Upper lobe of left lung (tissue), 6 donors: Measurements from ENCODE around the gene COX4I2. TPM values are rescaled to one million over a fixed set of nuclear protein-coding genes. Genes with fewer than 3 reads are reported as not detected.

ENCODE experiments used
- ATAC-seq, 2 donors: fragments of 200-7000 bp; cut with Tn5 transposase; one replicate each; pipeline ENCODE4 v1.9.1; 2022; ENCODE audit warnings: mild to moderate bottlenecking in 2 of 2, moderate library complexity in 2 of 2; ENCODE audit not compliant: low FRiP score in 2 of 2
- DNase-seq, 2 donors: peaks; one replicate each; pipeline ENCODE4 v3.0.0-alpha.2; 2019 to 2020
- H3K27ac ChIP-seq, 4 donors: fragments of 200-600 bp; sonication (generic); one replicate each; pipeline ENCODE4 v1.5.1; 2016 to 2019
- H3K27me3 ChIP-seq, 4 donors: fragments of 200-600 bp; sonication (generic); one replicate each; pipeline ENCODE4 v1.5.1; 2017 to 2019
- H3K36me3 ChIP-seq, 4 donors: fragments of 200-600 bp; sonication (generic); one replicate each; pipeline ENCODE4 v1.5.1; 2016 to 2019
- H3K4me1 ChIP-seq, 4 donors: fragments of 200-600 bp; sonication (generic); one replicate each; pipeline ENCODE4 v1.5.1; 2018 to 2019
- H3K4me3 ChIP-seq, 4 donors: fragments of 200-600 bp; sonication (generic); one replicate each; pipeline ENCODE4 v1.5.1; 2017 to 2019; ENCODE audit warnings: mild to moderate bottlenecking in 2 of 4, moderate library complexity in 1 of 4
- H3K9me3 ChIP-seq, 4 donors: fragments of 200-600 bp; sonication (generic); one replicate each; pipeline ENCODE4 v1.5.1; 2018 to 2019
- CTCF ChIP-seq, 6 experiments: fragments of 450-650 bp in 4 of 6; fragments of 200-600 bp in 2 of 6; sonication (generic) in 2 of 6; IDR thresholded peaks; one replicate each; pipeline ENCODE4 v1.5.1; 2016 to 2019; ENCODE audit warnings: antibody characterized with exemption in 6 of 6
- EP300 ChIP-seq, 4 donors: sonication (generic); formaldehyde crosslinking; IDR thresholded peaks; one replicate each; pipeline ENCODE4 v1.5.1; 2017; ENCODE audit warnings: antibody characterized with exemption in 4 of 4, control low read depth in 2 of 4
- POLR2A ChIP-seq, 4 donors: fragments of 450-650 bp; IDR thresholded peaks; one replicate each; pipeline ENCODE4 v1.5.1; 2016 to 2017; ENCODE audit warnings: antibody characterized with exemption in 4 of 4, mild to moderate bottlenecking in 2 of 4
- POLR2AphosphoS5 ChIP-seq, 2 donors: sonication (generic); formaldehyde crosslinking; IDR thresholded peaks; one replicate each; pipeline ENCODE4 v1.5.1; 2017; ENCODE audit warnings: antibody characterized with exemption in 2 of 2
- WGBS, 2 donors: methylation state at CpG; one replicate each; pipeline ENCODE4 v1.1.5; 2017 to 2018; 5-methylcytosine and 5-hydroxymethylcytosine counted together
- small RNA-seq, 4 donors: library from RNA; depleted of rRNA; stranded (forward); fragments of <200 nt; gene quantifications; one replicate each; pipeline ENCODE3, GENCODE V24; 2016
- total RNA-seq, 6 donors: library from RNA; depleted of rRNA in 4 of 6; stranded (reverse); fragments of >200 nt in 4 of 6; gene quantifications; one replicate each; pipeline versions ENCODE4 v1.1.0 to v1.2.1, GENCODE V29; 2016 to 2021
- donor health status: DM: no; HTN: no; CAD: no; lungs with moderate emphysema.
- donor health status: DM: no; HTN: yes; CAD: no; lungs with severe emphysema.

COX4I2 gene
- total RNA-seq, 6 donors from 2014 or later: 1.9 to 24.3 (median 13.5) TPM

GRCh38 chr20:31691646-31692275, 54.0 kb downstream of the COX4I2 start:
- WGBS, 2 donors: 42 to 55% methylated on average over 1 of the region's 1 CpG
- H3K36me3 ChIP-seq: peaks cover 0 to 72% (median 21%) of the 10 kb centered on the region in 4 donors
- TF ChIP-seq POLR2AphosphoS5 (IDR thresholded peaks at IDR 0.05): no peak
- TF ChIP-seq EP300 (IDR thresholded peaks at IDR 0.05): no peak
- no peak for TF ChIP-seq CTCF (IDR thresholded peaks at IDR 0.05)
- TF ChIP-seq POLR2A (IDR thresholded peaks at IDR 0.05): no peak

DNA sequence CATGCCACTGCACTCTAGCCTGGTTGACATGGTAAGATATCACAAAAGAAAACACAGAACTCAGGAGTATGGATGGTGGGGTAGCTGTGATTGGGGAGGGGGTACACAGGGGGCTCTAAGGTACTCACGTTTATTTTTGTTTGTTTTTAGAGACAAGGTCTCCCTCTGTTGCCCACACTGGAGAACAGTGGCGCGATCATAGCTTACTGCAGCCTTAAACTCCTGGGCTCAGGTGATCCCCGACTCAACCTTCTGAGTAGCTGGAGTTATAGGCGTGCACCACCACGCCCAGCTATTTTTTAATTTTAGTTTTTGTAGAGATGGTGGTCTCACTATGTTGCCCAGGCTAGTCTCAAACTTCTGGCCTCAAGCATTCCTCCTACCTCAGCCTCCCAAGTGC, 55.7 kb downstream of the COX4I2 start:
- peaks cover 48 to 87% (median 69%) of the 10 kb centered on the region in 4 donors for H3K4me1 ChIP-seq
- H3K27me3 ChIP-seq: no peaks in the 10 kb centered on the region
- DNase-seq (no peak), ATAC-seq (no peak)
- no peaks in the 10 kb centered on the region for H3K9me3 ChIP-seq
- H3K27ac ChIP-seq: peak overlapping the region in 2 of 4 donors; percentile 90 to 99
- H3K36me3 ChIP-seq: peaks cover 0 to 68% (median 16%) of the 10 kb centered on the region in 4 donors
- 80 to 90% methylated on average over 6 of the region's 6 CpGs for WGBS, 2 donors
- H3K4me3 ChIP-seq: no peak overlapping the region
- TF ChIP-seq EP300 (IDR thresholded peaks at IDR 0.05): no peak
- no peak for TF ChIP-seq POLR2A (IDR thresholded peaks at IDR 0.05)
- no peak for TF ChIP-seq POLR2AphosphoS5 (IDR thresholded peaks at IDR 0.05)
- TF ChIP-seq CTCF (IDR thresholded peaks at IDR 0.05): no peak

More at GRCh38 chr20:31691646-31692275, 54.0 kb downstream of the COX4I2 start:
- Histone ChIP-seq H3K27ac (peak overlapping the region in 2 of 4 donors; percentile 20 to 37), H3K4me1 (peaks cover 38 to 79% (median 59%) of the 10 kb centered on the region in 4 donors), H3K27me3 (no peaks in the 10 kb centered on the region), H3K4me3 (no peak overlapping the region), H3K9me3 (no peaks in the 10 kb centered on the region)
- DNase-seq: no peak
- no peak for ATAC-seq

DNA sequence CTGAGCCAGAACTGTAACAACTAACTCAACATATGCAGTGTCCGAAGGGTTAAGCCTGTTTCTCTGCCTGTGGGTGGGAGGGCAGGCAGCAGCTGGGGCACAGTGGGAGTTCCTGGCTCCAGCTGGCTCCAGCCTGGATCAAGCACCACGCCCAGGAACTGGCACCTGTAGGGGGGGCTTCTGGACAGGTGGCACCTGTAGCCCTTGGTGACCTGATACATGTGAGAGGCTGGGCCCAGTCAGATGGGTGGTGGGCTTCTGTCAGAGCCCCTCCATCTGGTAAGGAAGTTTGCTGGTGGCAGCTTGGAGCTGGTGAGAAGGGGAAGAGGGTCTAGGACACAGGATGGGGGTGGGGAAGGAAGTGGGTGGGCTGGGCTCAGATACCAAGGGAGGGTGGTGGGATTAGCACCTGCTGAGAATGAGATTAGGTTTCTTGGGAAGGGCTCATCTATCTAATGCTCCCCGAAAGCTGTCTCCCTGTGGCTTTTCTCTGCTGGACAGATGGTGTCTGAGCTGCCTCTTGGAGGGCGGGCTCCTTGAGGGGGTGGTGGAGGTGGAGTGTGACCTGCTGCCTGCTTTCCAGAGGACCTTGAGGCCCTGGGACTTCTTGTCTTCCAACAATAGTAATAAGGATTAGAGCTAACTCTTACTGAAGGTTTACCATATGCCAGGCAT, 56.4 kb downstream of the COX4I2 start:
- Histone ChIP-seq H3K27me3 (no peaks in the 10 kb centered on the region), H3K9me3 (no peaks in the 10 kb centered on the region), H3K27ac (peak overlapping the region; percentile 64 to 99 (median 90)), H3K36me3 (peaks cover 0 to 62% (median 16%) of the 10 kb centered on the region in 4 donors), H3K4me1 (peaks cover 55 to 94% (median 76%) of the 10 kb centered on the region in 4 donors), H3K4me3 (no peak overlapping the region)
- ATAC-seq (no peak), DNase-seq (peak in 1 of 2 donors; percentile 38)
- 53 to 77% methylated on average over 2 to 4 of the region's 4 CpGs for WGBS, 2 donors
- TF ChIP-seq CTCF (IDR thresholded peaks at IDR 0.05) (no peak), POLR2A (IDR thresholded peaks at IDR 0.05) (no peak), EP300 (IDR thresholded peaks at IDR 0.05) (no peak), POLR2AphosphoS5 (IDR thresholded peaks at IDR 0.05) (no peak)

Small RNA genes within 50 kb of the gene (small RNA-seq; reads per million reads assigned to genes)
- 0 to 0.12 (median 0.03) reads per million in 4 donors for gene MIR3193

Other genes starting within 250 kb of the COX4I2 start
- gene DEFB119, start 247.3 kb upstream of the COX4I2 start, total RNA-seq: not detected
- not detected for gene DEFB121, start 231.7 kb upstream of the COX4I2 start, total RNA-seq
- gene DEFB123, start 197.3 kb upstream of the COX4I2 start, total RNA-seq: not detected
- gene DEFB124, start 162.8 kb upstream of the COX4I2 start, total RNA-seq: not detected
- gene REM1, start 162.6 kb upstream of the COX4I2 start, total RNA-seq: 1 to 10 TPM in 5 of 6 donors, under 1 TPM in 1; 0.30 to 9.5 (median 2.2) TPM
- gene HM13, start 123.5 kb upstream of the COX4I2 start, total RNA-seq: 100 to 1,000 TPM in 2 of 6 donors, 10 to 100 TPM in 4; 58.7 to 186 (median 81.6) TPM
- 100 to 1,000 TPM; 226 to 911 (median 570) TPM for gene ID1, start 32.6 kb upstream of the COX4I2 start, total RNA-seq
- 100 to 1,000 TPM; 131 to 245 (median 182) TPM for gene BCL2L1, start 85.0 kb downstream of the COX4I2 start, total RNA-seq
- 1 to 10 TPM; 1.0 to 6.7 (median 3.8) TPM for gene TPX2, start 101.4 kb downstream of the COX4I2 start, total RNA-seq
- not detected for gene MYLK2, start 181.4 kb downstream of the COX4I2 start, total RNA-seq
- gene FOXS1, start 207.7 kb downstream of the COX4I2 start, total RNA-seq: 1 to 10 TPM in 2 of 6 donors, under 1 TPM in 1, not detected in 3; 0.91 to 1.7 (median 1.3) TPM
- 1 to 10 TPM in 4 of 6 donors, under 1 TPM in 1, not detected in 1; 0.69 to 1.7 (median 1.1) TPM for gene DUSP15, start 232.6 kb downstream of the COX4I2 start, total RNA-seq
- gene TTLL9, start 232.7 kb downstream of the COX4I2 start, total RNA-seq: 10 to 100 TPM in 1 of 6 donors, 1 to 10 TPM in 4, under 1 TPM in 1; 0.31 to 20.7 (median 4.4) TPM